ENCODE results near the gene VSIR.

The VSIR gene

GRCh38 chr10:71806704-71807556 is 33.6 kb upstream of the VSIR start:
- no peak for DNase-seq

GRCh38 chr10:71805776-71806703 is 32.7 kb upstream of the VSIR start:
- no peak for DNase-seq

- DNase-seq = no peak
Measured at GRCh38 chr10:71804077-71804476, 30.8 kb upstream of the VSIR start.

- no peak for DNase-seq
Measured at GRCh38 chr10:71802715-71803488, 29.6 kb upstream of the VSIR start.

GRCh38 chr10:71802235-71802634 is 28.9 kb upstream of the VSIR start:
- DNase-seq = no peak

GRCh38 chr10:71801361-71801760 is 28.0 kb upstream of the VSIR start:
- DNase-seq = no peak

GRCh38 chr10:71799608-71800453 is 26.5 kb upstream of the VSIR start:
- DNase-seq = no peak

- DNase-seq = no peak
Measured at GRCh38 chr10:71799112-71799511, 25.8 kb upstream of the VSIR start.

GRCh38 chr10:71798308-71798624 is 24.9 kb upstream of the VSIR start:
- DNase-seq = no peak

GRCh38 chr10:71797533-71798307 is 24.4 kb upstream of the VSIR start:
- no peak for DNase-seq

GRCh38 chr10:71796749-71797405 is 23.6 kb upstream of the VSIR start:
- DNase-seq = no peak

GRCh38 chr10:71795248-71795647 is 21.9 kb upstream of the VSIR start:
- no peak for DNase-seq

GRCh38 chr10:71790749-71791440 is 17.6 kb upstream of the VSIR start:
- DNase-seq = no peak

- DNase-seq = no peak
Measured at GRCh38 chr10:71789871-71790270, 16.6 kb upstream of the VSIR start.

GRCh38 chr10:71788954-71789353 is 15.6 kb upstream of the VSIR start:
- no peak for DNase-seq

GRCh38 chr10:71784679-71785272 is 11.5 kb upstream of the VSIR start:
- no peak for DNase-seq

- DNase-seq = no peak
Measured at GRCh38 chr10:71783917-71784678, 10.8 kb upstream of the VSIR start.

GRCh38 chr10:71782917-71783490 is 9.7 kb upstream of the VSIR start:
- no peak for DNase-seq
